H1 (cell line): ENCODE results near the gene PAQR7. TPM values are rescaled to one million over a fixed set of nuclear protein-coding genes. Genes with fewer than 3 reads are reported as not detected.

Experiments used
- CTCF ChIA-PET: fragments of 300-600 bp; sonication (Branson Sonifier 250); formaldehyde crosslinking; loops from one replicate; lab custom pipeline; 2021; ENCODE audit not compliant: partially characterized antibody; lab: Charles Lee
- POLR2A ChIA-PET: fragments of 300-600 bp; sonication (Branson Sonifier 250); formaldehyde crosslinking; loops from one replicate; lab custom pipeline; 2021; ENCODE audit warnings: inconsistent platforms; ENCODE audit not compliant: partially characterized antibody; lab: Charles Lee
- DNase-seq, 2 experiments: peaks; one replicate each; pipeline versions ENCODE4 v3.0.0 to v3.0.0-alpha.2; 2010 to 2022; ENCODE audit warnings: low spot score in 2 of 2, low read depth in 1 of 2, mixed read lengths in 1 of 2
- FAIRE-seq: peaks from 2 replicates; lab custom pipeline; 2011; peaks lifted over from hg19 to GRCh38; lab: Jason Lieb, UNC
- H2AFZ ChIP-seq: 2 replicates; pipeline ENCODE4 v1.8.1; 2012; ENCODE audit warnings: low read length, inconsistent platforms
- H2AK5ac ChIP-seq: 2 replicates; pipeline ENCODE4 v1.6.1; 2013; ENCODE audit warnings: low read depth, low read length
- H2BK120ac ChIP-seq: replicated peaks from 2 replicates; pipeline ENCODE3; 2013; ENCODE audit warnings: low read depth, low read length, inconsistent platforms
- H2BK12ac ChIP-seq: 2 replicates; pipeline ENCODE4 v1.6.1; 2013; ENCODE audit warnings: low read depth, low read length
- H2BK15ac ChIP-seq: 2 replicates; pipeline ENCODE4 v1.6.1; 2013; ENCODE audit warnings: low read length
- H2BK20ac ChIP-seq: 2 replicates; pipeline ENCODE4 v1.6.1; 2013; ENCODE audit warnings: low read length
- H2BK5ac ChIP-seq: 2 replicates; pipeline ENCODE4 v1.6.1; 2013; ENCODE audit warnings: low read depth, low read length
- H3K14ac ChIP-seq: 2 replicates; pipeline ENCODE4 v1.6.1; 2013; ENCODE audit warnings: inconsistent platforms; ENCODE audit not compliant: insufficient read length
- H3K18ac ChIP-seq: 2 replicates; pipeline ENCODE4 v1.6.1; 2013; ENCODE audit warnings: low read length; ENCODE audit errors: extremely low read depth
- H3K23ac ChIP-seq: 2 replicates; pipeline ENCODE4 v1.6.1; 2013; ENCODE audit warnings: inconsistent platforms; ENCODE audit not compliant: insufficient read length
- H3K23me2 ChIP-seq: 2 replicates; pipeline ENCODE4 v1.6.1; 2013; ENCODE audit warnings: low read depth, low read length
- H3K27ac ChIP-seq: 2 replicates; pipeline ENCODE4 v1.6.1; 2011; ENCODE audit warnings: low read depth, low read length, inconsistent platforms
- H3K27me3 ChIP-seq, 4 experiments: replicated peaks in 1 of 4; 1 replicate in 1 of 4; 2 replicates in 3 of 4; pipeline versions ENCODE4 v1.6.1 to v1.8.1; 2011 to 2013; ENCODE audit warnings: low read length in 3 of 4, mild to moderate bottlenecking in 3 of 4, inconsistent platforms in 2 of 4, mixed read lengths in 2 of 4, moderate library complexity in 1 of 4; ENCODE audit not compliant: control insufficient read depth in 3 of 4, insufficient read depth in 3 of 4; ENCODE audit errors: extremely low read depth in 1 of 4
- H3K36me3 ChIP-seq, 4 experiments: 2 replicates each; pipeline versions ENCODE4 v1.6.1 to v1.8.1; 2011 to 2013; ENCODE audit warnings: mild to moderate bottlenecking in 4 of 4, low read length in 3 of 4, moderate library complexity in 2 of 4, control low read depth in 1 of 4, inconsistent platforms in 1 of 4; ENCODE audit not compliant: insufficient read depth in 4 of 4, control insufficient read depth in 2 of 4
- H3K4ac ChIP-seq: replicated peaks from 2 replicates; pipeline ENCODE3; 2013; ENCODE audit warnings: low read length, low read depth, mixed read lengths, inconsistent platforms; ENCODE audit not compliant: insufficient read length
- H3K4me1 ChIP-seq, 4 experiments: replicated peaks in 1 of 4; 1 replicate in 1 of 4; 2 replicates in 3 of 4; pipeline versions ENCODE4 v1.6.1 to v1.8.1; 2011 to 2013; ENCODE audit warnings: low read length in 3 of 4, inconsistent platforms in 2 of 4, mixed read lengths in 1 of 4; ENCODE audit not compliant: insufficient read depth in 4 of 4, control insufficient read depth in 3 of 4
- H3K4me2 ChIP-seq, 2 experiments: 2 replicates each; pipeline versions ENCODE4 v1.6.1 to v1.8.1; 2011 to 2013; ENCODE audit warnings: low read depth in 2 of 2, low read length in 2 of 2, control low read depth in 1 of 2, inconsistent platforms in 1 of 2, mild to moderate bottlenecking in 1 of 2; ENCODE audit not compliant: insufficient read depth in 1 of 2
- H3K4me3 ChIP-seq, 4 experiments: fragments of 200-600, 300-600 bp in 1 of 4; sonication (generic), shearing (Covaris generic), sonication (Bioruptor Twin) in 1 of 4; 2 replicates each; pipeline versions ENCODE4 v1.5.1 to v1.8.1; 2011 to 2016; ENCODE audit warnings: low read length in 4 of 4, low read depth in 3 of 4, control low read depth in 2 of 4, inconsistent platforms in 2 of 4, mild to moderate bottlenecking in 2 of 4, mixed read lengths in 1 of 4, moderate library complexity in 1 of 4; ENCODE audit not compliant: insufficient read depth in 2 of 4; ENCODE audit errors: extremely low read depth in 1 of 4
- H3K56ac ChIP-seq: replicated peaks from 2 replicates; pipeline ENCODE3; 2013; ENCODE audit warnings: low read depth, mild to moderate bottlenecking, mixed read lengths, low read length, inconsistent platforms; ENCODE audit not compliant: insufficient read length
- H3K79me1 ChIP-seq: 2 replicates; pipeline ENCODE4 v1.6.1; 2013; ENCODE audit warnings: low read depth, low read length, control low read depth
- H3K79me2 ChIP-seq, 2 experiments: 2 replicates each; pipeline versions ENCODE4 v1.6.1 to v1.8.1; 2012 to 2013; ENCODE audit warnings: low read length in 2 of 2, mild to moderate bottlenecking in 2 of 2, inconsistent platforms in 1 of 2; ENCODE audit not compliant: insufficient read depth in 2 of 2, control insufficient read depth in 1 of 2
- H3K9ac ChIP-seq, 4 experiments: replicated peaks in 1 of 4; 1 replicate in 1 of 4; 2 replicates in 3 of 4; pipeline versions ENCODE4 v1.6.1 to v1.8.1; 2011 to 2013; ENCODE audit warnings: low read depth in 3 of 4, low read length in 3 of 4, control low read depth in 2 of 4, mild to moderate bottlenecking in 2 of 4, moderate library complexity in 2 of 4, inconsistent platforms in 1 of 4; ENCODE audit errors: extremely low read depth in 1 of 4
- H3K9me3 ChIP-seq, 2 experiments: 2 replicates each; pipeline versions ENCODE4 v1.6.1 to v1.8.1; 2012 to 2013; ENCODE audit warnings: mild to moderate bottlenecking in 2 of 2, moderate library complexity in 2 of 2, control low read depth in 1 of 2, inconsistent platforms in 1 of 2, low read depth in 1 of 2, low read length in 1 of 2, mixed read lengths in 1 of 2; ENCODE audit not compliant: insufficient read depth in 2 of 2
- H4K20me1 ChIP-seq, 2 experiments: replicated peaks in 1 of 2; 2 replicates each; pipeline versions ENCODE3 to v1.8.1; 2011 to 2013; ENCODE audit warnings: inconsistent platforms in 2 of 2, low read length in 2 of 2, mild to moderate bottlenecking in 1 of 2; ENCODE audit not compliant: insufficient read depth in 2 of 2, control insufficient read depth in 1 of 2
- H4K5ac ChIP-seq: 2 replicates; pipeline ENCODE4 v1.6.1; 2013; ENCODE audit warnings: low read length, low read depth, mixed read lengths, inconsistent platforms; ENCODE audit not compliant: insufficient read length
- H4K8ac ChIP-seq: 2 replicates; pipeline ENCODE4 v1.8.0; 2013; ENCODE audit warnings: mild to moderate bottlenecking, moderate library complexity, low read length, inconsistent platforms; ENCODE audit not compliant: insufficient read depth; ENCODE audit errors: extremely low read depth
- H4K91ac ChIP-seq: replicated peaks from 2 replicates; pipeline ENCODE3; 2013; ENCODE audit warnings: low read length, mixed read lengths, inconsistent platforms; ENCODE audit not compliant: insufficient read length
- BACH1 ChIP-seq: IDR thresholded peaks from 2 replicates; pipeline ENCODE4 v1.6.1; 2012; ENCODE audit warnings: low read length, improper control_type of control experiment
- CEBPB ChIP-seq: IDR thresholded peaks from 2 replicates; pipeline ENCODE4 v1.6.1; 2012; ENCODE audit warnings: low read depth, low read length
- CTCF ChIP-seq, 3 experiments: IDR thresholded peaks; 1 replicate in 2 of 3; 2 replicates in 1 of 3; pipeline versions ENCODE4 v1.5.1 to v1.6.1; 2011; ENCODE audit warnings: low read length in 3 of 3, mild to moderate bottlenecking in 3 of 3, inconsistent platforms in 2 of 3, low read depth in 1 of 3, moderate library complexity in 1 of 3; ENCODE audit not compliant: insufficient read depth in 1 of 3; ENCODE audit errors: control extremely low read depth in 1 of 3
- EZH2 ChIP-seq: fragments of 200-600 bp; sonication (generic); IDR thresholded peaks from 2 replicates; pipeline ENCODE4 v1.7.1; 2012; ENCODE audit warnings: low read depth, mild to moderate bottlenecking, moderate library complexity, low read length, inconsistent platforms; ENCODE audit not compliant: severe bottlenecking
- KDM1A ChIP-seq: fragments of 200-600, 300-600 bp; sonication (generic); IDR thresholded peaks from 2 replicates; pipeline ENCODE4 v1.7.1; 2016; ENCODE audit warnings: mild to moderate bottlenecking, low read length, borderline replicate concordance
- POU5F1 ChIP-seq: IDR thresholded peaks from 2 replicates; pipeline ENCODE4 v1.6.1; 2011; ENCODE audit warnings: low read depth, mild to moderate bottlenecking, low read length, moderate library complexity
- TBP ChIP-seq: IDR thresholded peaks from 2 replicates; pipeline ENCODE4 v1.6.1; 2011; ENCODE audit warnings: low read depth, low read length, improper control_type of control experiment
- WGBS, 2 experiments: shearing (Covaris generic) in 1 of 2; methylation state at CpG; one replicate each; pipeline versions ENCODE4 v1.1.6 to v1.1.7; 2013 to 2015; ENCODE audit warnings: low lambda C conversion rate in 2 of 2, mixed read lengths in 2 of 2, inconsistent platforms in 1 of 2, low coverage in 1 of 2, missing lambda C conversion rate in 1 of 2; ENCODE audit not compliant: insufficient replicate concordance in 2 of 2, insufficient coverage in 1 of 2, insufficient read length in 1 of 2; ENCODE audit errors: extremely low coverage in 1 of 2, missing lambda C conversion rate in 1 of 2; 5-methylcytosine and 5-hydroxymethylcytosine counted together
- polyA plus RNA-seq, 7 experiments: library from polyadenylated mRNA; depleted of rRNA in 3 of 7; stranded (reverse) in 5 of 7; unstranded in 2 of 7; fragments of >200 nt in 5 of 7; fragments of 200-250 nt in 2 of 7; gene quantifications; 1 replicate in 5 of 7; 2 replicates in 1 of 7; 4 replicates in 1 of 7; pipeline versions ENCODE4 v1.2.1 to v1.2.3, GENCODE V29; 2011 to 2013; ENCODE audit warnings: missing spikeins in 2 of 7, mixed read lengths in 2 of 7
- total RNA-seq: library from RNA; stranded (reverse); fragmentation: NEBNext Ultra II Directional; extraction: Animal tissue kit (Norgen Biotek cat#: 25700); gene quantifications from 2 replicates; pipeline ENCODE4 v1.2.1, GENCODE V29; 2021
- TF ChIP-seq, protein P1 (sequence below): IDR thresholded peaks from 2 replicates; pipeline ENCODE4 v1.6.1; 2012; ENCODE audit warnings: inconsistent platforms

Gene PAQR7
- total and polyA plus RNA-seq, 2 of the 8 experiments (the other 6 are each of a cell fraction or from before 2014, with no cell fraction given), result 7.3 to 7.4 TPM

- no peak overlapping the region for H3K9ac ChIP-seq
- H3K23ac ChIP-seq, result no peak overlapping the region
- TF ChIP-seq BACH1 (no peak), POU5F1 (no peak), CEBPB (no peak), TBP (no peak), KDM1A (no peak), CTCF (IDR thresholded peaks at IDR 0.05; ENCODE audit: control extremely low read depth in 1 of 3, insufficient read depth in 1 of 3, low read depth in 1 of 3, low read length in 3 of 3) (no peak), EZH2 (no peak)
- TF ChIP-seq, protein P1, sequence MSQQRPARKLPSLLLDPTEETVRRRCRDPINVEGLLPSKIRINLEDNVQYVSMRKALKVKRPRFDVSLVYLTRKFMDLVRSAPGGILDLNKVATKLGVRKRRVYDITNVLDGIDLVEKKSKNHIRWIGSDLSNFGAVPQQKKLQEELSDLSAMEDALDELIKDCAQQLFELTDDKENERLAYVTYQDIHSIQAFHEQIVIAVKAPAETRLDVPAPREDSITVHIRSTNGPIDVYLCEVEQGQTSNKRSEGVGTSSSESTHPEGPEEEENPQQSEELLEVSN, result no peak
Measured at GRCh38 chr1:25815208-25816111, 60.0 kb downstream of the PAQR7 start.

More at GRCh38 chr1:25815208-25816111, 60.0 kb downstream of the PAQR7 start:
- Histone ChIP-seq H3K4ac (no peak overlapping the region), H3K18ac (no peak overlapping the region), H2BK5ac (no peak overlapping the region), H4K20me1 (peaks cover 2 to 8% of the 10 kb centered on the region in 2 experiments), H3K79me2 (no peaks in the 10 kb centered on the region), H3K36me3 (peaks cover 0 to 7% (median 2%) of the 10 kb centered on the region in 4 experiments; a peak in 3 of 8 replicates), H3K4me3 (no peak overlapping the region), H3K79me1 (0 out of 2 replicates have a peak, but pooled peaks cover 2% of the 10 kb centered on the region), H4K8ac (peak overlapping the region; percentile 15; the same call in 1 of the 2 replicates), H3K23me2 (peaks cover 6% of the 10 kb centered on the region), H2AK5ac (no peak overlapping the region), H2BK20ac (no peak overlapping the region), H4K5ac (no peak overlapping the region), H3K27ac (no peak overlapping the region), H2BK15ac (no peak overlapping the region), H3K27me3 (no peaks in the 10 kb centered on the region), H2AFZ (no peak overlapping the region), H2BK12ac (no peak overlapping the region), H3K9me3 (no peaks in the 10 kb centered on the region), H2BK120ac (no peak overlapping the region), H3K56ac (no peak overlapping the region), H3K14ac (no peak overlapping the region), H3K4me2 (no peak overlapping the region), H4K91ac (no peak overlapping the region), H3K4me1 (peaks cover 9 to 16% (median 10%) of the 10 kb centered on the region in 4 experiments)
- 94% methylated on average over 23 of the region's 24 CpGs; no CpG with 5 or more reads in 1 of the 2 experiments for WGBS, 2 experiments
- DNase-seq, result no peak
- FAIRE-seq, result no peak
- ChIA-PET POLR2A (interaction anchor here (0.7 to 1.1 kb wide), 2 partner anchors 171 to 232 kb away, joined by 3 to 7 read pairs; no protein-coding TSS in a partner anchor), CTCF (interaction anchor here (0.6 to 3.8 kb wide), 5 partner anchors 7 to 198 kb away, joined by 3 to 20 read pairs (median 3); no protein-coding TSS in a partner anchor)
